Measurements from ENCODE around the gene TAF15. TPM values are rescaled to one million over a fixed set of nuclear protein-coding genes. Genes with fewer than 3 reads are reported as not detected.

The TAF15 gene
- total RNA-seq, 4 donors from 2014 or later, result 62.8 to 115 (median 88.4) TPM

DNA sequence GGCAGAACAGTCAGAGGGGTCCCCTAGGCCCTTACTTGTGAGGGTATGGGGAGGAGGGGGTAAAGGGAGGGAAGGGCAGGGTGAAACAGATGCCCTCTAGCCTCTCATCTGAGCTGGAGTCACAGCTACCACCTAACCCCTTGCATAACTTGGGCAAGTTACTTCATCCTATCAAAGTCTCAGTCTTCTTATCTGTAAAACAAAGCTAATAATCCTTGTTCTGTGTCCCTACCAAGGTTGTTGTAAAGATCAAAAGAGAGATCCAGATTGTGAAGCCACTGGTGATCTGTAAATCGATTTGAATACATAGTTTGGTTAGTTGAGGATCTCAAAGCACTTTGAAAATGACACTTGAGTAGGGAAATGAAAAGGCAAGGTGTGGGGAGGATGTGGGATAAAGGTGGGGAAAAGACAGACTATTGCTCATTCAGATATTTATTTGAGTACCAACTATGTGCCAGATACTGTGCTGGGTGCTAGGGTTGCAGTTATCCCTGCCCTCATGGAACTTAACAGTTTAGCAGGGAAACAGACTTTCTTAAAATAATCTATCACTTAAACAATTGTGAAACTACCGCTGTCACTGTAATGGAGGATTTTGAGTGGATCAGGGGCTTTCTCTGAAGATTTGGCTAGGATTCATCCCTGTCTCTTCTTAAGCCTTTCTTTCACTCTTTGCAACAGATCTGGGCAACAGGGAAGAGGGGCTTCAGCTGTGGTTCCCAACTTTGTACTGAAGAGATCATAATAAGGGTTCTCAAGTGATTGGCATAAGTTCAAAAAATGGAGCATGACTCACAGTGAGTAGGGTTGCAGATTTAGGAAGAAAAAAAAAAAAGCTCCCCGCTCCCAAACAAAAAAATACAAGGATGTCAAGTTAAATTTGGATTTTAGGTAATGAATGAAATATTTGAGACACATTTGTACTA is 56.4 kb downstream of the TAF15 start:
- Histone ChIP-seq H3K9me3 (no peaks in the 10 kb centered on the region), H3K4me3 (no peak overlapping the region), H3K4me1 (peaks cover 0 to 2% (median 0%) of the 10 kb centered on the region in 4 donors), H3K27ac (no peak overlapping the region), H3K36me3 (peaks cover 0 to 6% (median 0%) of the 10 kb centered on the region in 3 donors), H3K27me3 (no peaks in the 10 kb centered on the region)
- TF ChIP-seq CTCF (IDR thresholded peaks at IDR 0.05) (no peak), POLR2A (IDR thresholded peaks at IDR 0.05) (no peak), EP300 (IDR thresholded peaks at IDR 0.05) (no peak)
- DNase-seq (ENCODE audit: low spot score in 2 of 2), result no peak
- WGBS, 2 donors, result 71 to 79% methylated on average over 3 of the region's 3 CpGs

DNA sequence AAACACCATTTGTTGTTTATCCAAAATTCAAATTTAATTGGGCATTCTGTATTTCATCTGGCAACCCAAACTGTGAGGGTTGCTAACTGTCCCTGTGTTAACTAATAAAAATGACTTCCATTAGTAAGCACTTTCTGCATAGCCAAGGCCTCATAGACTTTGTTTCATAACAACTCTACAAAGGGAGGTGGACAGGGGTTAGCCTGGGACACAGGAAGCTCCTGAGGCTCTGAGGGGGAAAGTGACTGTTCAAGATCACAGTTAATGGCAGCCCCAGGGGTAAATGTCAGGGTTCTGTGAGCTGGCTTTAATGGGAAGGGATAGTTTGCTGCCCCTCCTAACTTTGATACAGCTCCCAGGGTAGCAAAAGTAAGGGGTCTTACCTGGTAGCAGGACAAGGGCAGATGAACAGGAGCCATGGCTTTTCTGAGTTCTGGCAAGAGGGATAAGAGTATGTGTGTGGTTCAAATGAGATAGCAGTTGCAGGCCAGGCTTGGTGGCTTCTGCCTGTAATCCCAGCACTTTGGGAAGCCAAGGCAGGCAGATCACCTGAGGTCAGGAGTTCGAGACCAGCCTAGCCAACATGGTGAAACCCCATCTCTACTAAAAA is 57.2 kb downstream of the TAF15 start:
- no peak overlapping the region for H3K4me3 ChIP-seq
- H3K27ac ChIP-seq, result no peak overlapping the region
- H3K36me3 ChIP-seq, result peaks cover 0 to 6% (median 0%) of the 10 kb centered on the region in 3 donors
- TF ChIP-seq EP300 (IDR thresholded peaks at IDR 0.05) (no peak), POLR2A (IDR thresholded peaks at IDR 0.05) (no peak), CTCF (IDR thresholded peaks at IDR 0.05) (no peak)
- peaks cover 0 to 2% (median 0%) of the 10 kb centered on the region in 4 donors for H3K4me1 ChIP-seq
- no peaks in the 10 kb centered on the region for H3K27me3 ChIP-seq
- WGBS, 2 donors, result 93% methylated on average over 1 of the region's 1 CpG
- DNase-seq (ENCODE audit: low spot score in 2 of 2), result no peak
- H3K9me3 ChIP-seq, result no peaks in the 10 kb centered on the region

- H3K27ac ChIP-seq, result no peak overlapping the region
- H3K9me3 ChIP-seq, result no peaks in the 10 kb centered on the region
- peaks cover 0 to 2% (median 0%) of the 10 kb centered on the region in 4 donors for H3K4me1 ChIP-seq
- WGBS, 2 donors, result 95 to 97% methylated on average over 3 of the region's 3 CpGs
- H3K4me3 ChIP-seq, result no peak overlapping the region
- H3K36me3 ChIP-seq, result peaks cover 0 to 6% (median 0%) of the 10 kb centered on the region in 3 donors
- DNase-seq (ENCODE audit: low spot score in 2 of 2), result no peak
- TF ChIP-seq EP300 (IDR thresholded peaks at IDR 0.05), result no peak
- no peak for TF ChIP-seq POLR2A (IDR thresholded peaks at IDR 0.05)
- no peak for TF ChIP-seq CTCF (IDR thresholded peaks at IDR 0.05)
- H3K27me3 ChIP-seq, result no peaks in the 10 kb centered on the region
Measured at GRCh38 chr17:35867574-35867973, 58.3 kb downstream of the TAF15 start.

GRCh38 chr17:35868737-35869136 is 59.5 kb downstream of the TAF15 start, which contains the start of gene HEATR9:
HEATR9 (minus strand) TSS chr17:35868891; CDS start chr17:35868742, 149 bp downstream.
- H3K27ac ChIP-seq, result no peak within 1 kb of the TSS
- peaks cover 0 to 2% (median 0%) of the 10 kb centered on the region in 4 donors for H3K4me1 ChIP-seq
- H3K36me3 ChIP-seq, result peaks cover 0 to 6% (median 0%) of the 10 kb centered on the region in 3 donors
- H3K4me3 ChIP-seq, result no peak within 1 kb of the TSS
- no peak for TF ChIP-seq EP300 (IDR thresholded peaks at IDR 0.05)
- TF ChIP-seq POLR2A (IDR thresholded peaks at IDR 0.05), result no peak
- no peak for TF ChIP-seq CTCF (IDR thresholded peaks at IDR 0.05)
- no peaks in the 10 kb centered on the region for H3K9me3 ChIP-seq
- H3K27me3 ChIP-seq, result no peaks in the 10 kb centered on the region
- WGBS, 2 donors, result 72 to 80% methylated on average over 3 of the region's 3 CpGs
- no peak for DNase-seq (ENCODE audit: low spot score in 2 of 2)

Measured in tibial nerve (tissue), 4 donors.